Ectodermal cell (in vitro differentiated cells): ENCODE data around the gene RGL1.

ENCODE experiments used
- H3K27ac ChIP-seq: 2 replicates; pipeline ENCODE4 v1.7.0; 2013; ENCODE audit warnings: mild to moderate bottlenecking, low read depth, low read length; ENCODE audit not compliant: insufficient read depth, poor library complexity, severe bottlenecking
- H3K27me3 ChIP-seq: 2 replicates; pipeline ENCODE4 v1.7.0; 2013; ENCODE audit warnings: mild to moderate bottlenecking, low read length; ENCODE audit not compliant: insufficient read depth, control insufficient read depth, poor library complexity, severe bottlenecking
- H3K36me3 ChIP-seq: one replicate; pipeline ENCODE4 v1.7.0; 2013; ENCODE audit warnings: low read length; ENCODE audit not compliant: control insufficient read depth, insufficient read depth
- H3K4me1 ChIP-seq: one replicate; pipeline ENCODE4 v1.7.0; 2013; ENCODE audit warnings: low read length; ENCODE audit not compliant: control insufficient read depth, insufficient read depth
- H3K4me3 ChIP-seq: 2 replicates; pipeline ENCODE4 v1.7.0; 2013; ENCODE audit warnings: low read depth, low read length, control low read depth; ENCODE audit not compliant: insufficient read depth
- H3K9me3 ChIP-seq: 2 replicates; pipeline ENCODE4 v1.7.0; 2013; ENCODE audit warnings: mild to moderate bottlenecking, low read length, moderate library complexity; ENCODE audit not compliant: control insufficient read depth
- WGBS, 2 experiments: methylation state at CpG; one replicate each; pipeline ENCODE4 v1.1.7; 2013; ENCODE audit warnings: missing lambda C conversion rate in 2 of 2; 5-methylcytosine and 5-hydroxymethylcytosine counted together

Gene RGL1

DNA sequence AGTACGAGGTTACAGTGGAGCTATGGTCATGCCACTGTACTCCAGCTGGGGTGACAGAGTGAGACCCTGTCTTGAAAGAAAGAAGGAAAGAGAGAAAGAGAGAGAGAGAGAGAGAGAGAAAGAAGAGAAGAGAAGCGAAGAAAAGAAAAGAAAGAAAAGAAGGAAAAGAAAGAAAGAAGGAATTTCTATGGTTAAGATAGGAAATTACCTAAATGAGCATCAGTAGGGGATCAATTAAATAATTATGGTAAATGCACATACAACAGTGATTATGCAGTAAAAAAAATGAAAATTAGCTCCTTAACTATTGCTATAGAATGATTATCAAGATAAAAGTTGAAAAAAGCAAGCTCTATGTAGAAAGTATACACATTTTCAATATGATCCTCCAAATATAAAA lies 172.8 kb downstream of the RGL1 start:
- Histone ChIP-seq H3K27ac (no peak overlapping the region), H3K4me1 (no peaks in the 10 kb centered on the region), H3K36me3 (no peaks in the 10 kb centered on the region), H3K27me3 (no peaks in the 10 kb centered on the region), H3K9me3 (no peaks in the 10 kb centered on the region), H3K4me3 (no peak overlapping the region)
- 94 to 98% methylated on average over 1 to 2 of the region's 2 CpGs for WGBS, 2 experiments
